GM21786 (cell line): ENCODE results near the gene ACTL8.

Experiments
- ATAC-seq: cut with Tn5 transposase; IDR thresholded peaks from one replicate; pipeline ENCODE4 v1.9.1; 2021; ENCODE audit not compliant: unreplicated experiment

The ACTL8 gene

GRCh38 chr1:17869815-17870214, 114.7 kb downstream of the ACTL8 start:
- ATAC-seq: no peak

GRCh38 chr1:17870679-17871078, 115.5 kb downstream of the ACTL8 start:
- ATAC-seq: no peak

DNA sequence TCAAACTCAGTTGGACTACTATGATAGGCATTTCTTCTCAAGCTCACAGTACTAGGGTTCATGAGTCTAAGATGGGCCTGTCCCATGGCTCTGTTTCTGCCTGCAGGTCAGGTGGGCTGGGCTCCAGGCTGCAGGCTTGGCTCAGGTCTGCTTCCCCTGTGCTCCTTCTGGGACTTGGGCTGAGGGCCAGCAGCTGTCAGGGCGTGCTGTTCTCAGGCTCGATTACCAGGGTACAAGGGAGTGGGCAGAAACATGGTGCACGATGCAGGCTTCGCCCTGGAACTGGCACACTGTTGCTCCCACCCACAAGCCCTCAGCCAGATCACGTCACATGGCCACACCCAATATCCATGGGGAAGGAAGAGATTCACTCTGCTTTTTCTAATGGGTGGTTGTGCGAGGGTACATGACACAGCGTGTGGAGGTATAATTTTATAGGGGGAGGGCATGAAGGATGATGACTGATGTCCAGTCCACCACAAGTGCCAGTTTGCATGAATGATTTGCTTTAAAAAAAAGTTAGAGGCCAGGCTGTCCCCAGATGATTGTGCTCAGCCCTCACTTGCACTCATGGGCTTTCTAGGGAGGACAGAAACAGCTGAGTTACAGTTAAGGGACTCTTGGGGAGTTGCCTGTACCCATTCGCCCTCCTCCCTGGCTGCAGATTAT, 118.0 kb downstream of the ACTL8 start:
- ATAC-seq: no peak

GRCh38 chr1:17874231-17874630, 119.1 kb downstream of the ACTL8 start:
- no peak for ATAC-seq

DNA sequence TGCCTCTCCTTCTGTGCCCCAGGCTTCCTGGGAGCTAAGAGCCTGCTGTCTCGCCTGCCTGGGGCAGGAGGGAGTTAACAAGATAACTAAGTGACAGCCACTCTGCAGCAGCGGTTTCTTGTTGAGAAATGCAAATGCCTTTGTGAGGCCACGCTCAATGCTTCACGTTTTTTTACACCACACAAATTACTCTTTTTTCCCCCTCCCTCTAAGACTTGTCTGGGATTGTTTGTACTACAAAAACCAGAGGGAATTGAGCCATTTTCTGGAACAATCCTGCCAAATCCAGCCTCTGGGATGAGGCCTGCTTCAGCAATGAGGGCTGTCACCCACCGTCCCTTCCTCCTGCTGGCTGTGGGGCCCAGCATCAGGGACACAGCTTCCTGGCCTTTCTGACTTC, 119.6 kb downstream of the ACTL8 start:
- ATAC-seq: no peak

- no peak for ATAC-seq
Measured at GRCh38 chr1:17875171-17875881, 120.2 kb downstream of the ACTL8 start.

- no peak for ATAC-seq
Measured at GRCh38 chr1:17875882-17876280, 120.7 kb downstream of the ACTL8 start.
